ENCODE data around the gene FAM217A.

- TF ChIP-seq POLR2A (IDR thresholded peaks at IDR 0.05), result no peak
- TF ChIP-seq, protein P1, sequence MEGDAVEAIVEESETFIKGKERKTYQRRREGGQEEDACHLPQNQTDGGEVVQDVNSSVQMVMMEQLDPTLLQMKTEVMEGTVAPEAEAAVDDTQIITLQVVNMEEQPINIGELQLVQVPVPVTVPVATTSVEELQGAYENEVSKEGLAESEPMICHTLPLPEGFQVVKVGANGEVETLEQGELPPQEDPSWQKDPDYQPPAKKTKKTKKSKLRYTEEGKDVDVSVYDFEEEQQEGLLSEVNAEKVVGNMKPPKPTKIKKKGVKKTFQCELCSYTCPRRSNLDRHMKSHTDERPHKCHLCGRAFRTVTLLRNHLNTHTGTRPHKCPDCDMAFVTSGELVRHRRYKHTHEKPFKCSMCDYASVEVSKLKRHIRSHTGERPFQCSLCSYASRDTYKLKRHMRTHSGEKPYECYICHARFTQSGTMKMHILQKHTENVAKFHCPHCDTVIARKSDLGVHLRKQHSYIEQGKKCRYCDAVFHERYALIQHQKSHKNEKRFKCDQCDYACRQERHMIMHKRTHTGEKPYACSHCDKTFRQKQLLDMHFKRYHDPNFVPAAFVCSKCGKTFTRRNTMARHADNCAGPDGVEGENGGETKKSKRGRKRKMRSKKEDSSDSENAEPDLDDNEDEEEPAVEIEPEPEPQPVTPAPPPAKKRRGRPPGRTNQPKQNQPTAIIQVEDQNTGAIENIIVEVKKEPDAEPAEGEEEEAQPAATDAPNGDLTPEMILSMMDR (IDR thresholded peaks at IDR 0.05), result no peak
Measured at GRCh38 chr6:4113649-4114048, 34.7 kb upstream of the FAM217A start.

Measured in stomach (tissue), 4 donors.